HG03039 (cell line): ENCODE data around the gene ZFP64.

Source experiments
- ATAC-seq: cut with Tn5 transposase; IDR thresholded peaks from one replicate; pipeline ENCODE4 v1.9.1; 2021; ENCODE audit warnings: mild to moderate bottlenecking, moderate library complexity; ENCODE audit not compliant: unreplicated experiment

ZFP64 gene

GRCh38 chr20:52105442-52106422 lies 85.8 kb downstream of the ZFP64 start:
- ATAC-seq, result no peak

- ATAC-seq, result no peak
These were observed 86.8 kb downstream of the ZFP64 start for GRCh38 chr20:52104546-52105441.

DNA sequence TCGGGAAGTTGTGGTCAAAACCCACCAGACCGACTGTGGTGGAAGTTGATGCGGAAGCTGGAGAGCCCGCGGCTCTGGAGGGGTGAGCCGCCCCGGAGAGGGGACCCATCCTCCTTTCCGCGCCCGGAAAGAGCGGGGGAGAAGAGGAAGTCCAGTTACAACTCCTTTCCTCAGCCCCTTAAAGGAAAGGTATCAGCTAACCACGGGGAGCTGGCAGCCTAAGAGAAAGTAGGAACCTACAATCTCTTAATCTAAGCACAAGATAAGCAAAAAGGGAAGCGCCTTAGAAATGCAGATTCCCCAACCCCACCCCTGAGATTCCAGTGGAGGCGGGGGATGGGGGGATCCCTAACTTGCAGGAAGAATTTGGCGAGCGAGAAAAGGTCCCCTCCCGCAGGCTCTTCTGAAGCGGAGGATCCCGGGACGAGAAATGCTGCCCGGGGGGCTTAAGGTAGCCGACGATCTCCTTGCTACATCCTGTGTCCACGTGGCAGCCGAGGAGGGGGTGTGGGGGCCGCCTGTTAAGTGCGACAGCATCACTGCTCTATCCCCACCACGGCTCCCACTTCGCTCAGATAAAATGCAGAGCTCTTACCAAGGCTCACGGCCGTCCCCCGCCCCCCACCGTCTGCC lies 87.5 kb downstream of the ZFP64 start:
- ATAC-seq, result no peak

- ATAC-seq, result no peak
These were observed 88.2 kb downstream of the ZFP64 start for GRCh38 chr20:52103335-52103912.

GRCh38 chr20:52102559-52102958 lies 89.0 kb downstream of the ZFP64 start:
- ATAC-seq, result no peak

GRCh38 chr20:52102126-52102525 lies 89.5 kb downstream of the ZFP64 start:
- no peak for ATAC-seq
